Muscle of arm (tissue), 14 donors: Measurements from ENCODE around the gene CTF1. TPM values are rescaled to one million over a fixed set of nuclear protein-coding genes. Genes with fewer than 3 reads are reported as not detected.
"Not testable (repeated sequence)": the region's sequence is repeated elsewhere in the genome, so short reads cannot be mapped to it uniquely, and the experiment has no call there.

Experiments
- DNase-seq: peaks from one replicate; pipeline ENCODE4 v3.0.0-alpha.2; 2013
- long read RNA-seq, 11 donors: transcript quantifications; one replicate each; lab custom pipeline, GENCODE V29; 2026
- polyA plus RNA-seq, 12 donors: library from polyadenylated mRNA; unstranded; fragments of 120-200 nt; gene quantifications; one replicate each; pipeline ENCODE4 v1.2.1, GENCODE V29; 2013; ENCODE audit not compliant: insufficient read length in 12 of 12

Gene CTF1
- 10 to 100 TPM in 5 of 12 donors, 1 to 10 TPM in 5, not detected in 2; 8.7 to 15.7 (median 10.5) TPM for polyA plus RNA-seq
- long read RNA-seq, donor 1, partial matches to known transcripts = 0 of 1 reads
- long read RNA-seq, donor 1, other reads (novel, unspliced or antisense) = 0 of 1 reads
- long read RNA-seq, donor 2, partial matches to known transcripts = 0 of 4 reads
- long read RNA-seq, donor 2, other reads (novel, unspliced or antisense) = 0 of 4 reads
- long read RNA-seq, donor 3, partial matches to known transcripts = 0 of 2 reads
- long read RNA-seq, donor 3, other reads (novel, unspliced or antisense) = 0 of 2 reads
- long read RNA-seq, donor 4, partial matches to known transcripts = 0 of 1 reads
- long read RNA-seq, donor 4, other reads (novel, unspliced or antisense) = 0 of 1 reads
- long read RNA-seq, donor 5, transcript CTF1-201 (3 exons, 1,664 nt) = major isoform, 6 of 8 reads
- long read RNA-seq, donor 5, partial matches to known transcripts = 0 of 8 reads
- long read RNA-seq, donor 5, other reads (novel, unspliced or antisense) = 0 of 8 reads
- long read RNA-seq, donor 6, partial matches to known transcripts = 0 of 2 reads
- long read RNA-seq, donor 6, other reads (novel, unspliced or antisense) = 0 of 2 reads
- long read RNA-seq, donor 7, partial matches to known transcripts = 0 of 3 reads
- long read RNA-seq, donor 7, other reads (novel, unspliced or antisense) = 0 of 3 reads
- long read RNA-seq, donor 8, partial matches to known transcripts = 8 of 11 reads
- long read RNA-seq, donor 8, other reads (novel, unspliced or antisense) = 0 of 11 reads
- long read RNA-seq, donor 9, partial matches to known transcripts = 0 of 1 reads
- long read RNA-seq, donor 9, other reads (novel, unspliced or antisense) = 0 of 1 reads
- long read RNA-seq, donor 10, partial matches to known transcripts = 0 of 4 reads
- long read RNA-seq, donor 10, other reads (novel, unspliced or antisense) = 0 of 4 reads
- long read RNA-seq, donor 11, transcript CTF1-201 (3 exons, 1,664 nt) = major isoform, 5 of 5 reads
- long read RNA-seq, donor 11, partial matches to known transcripts = 0 of 5 reads
- long read RNA-seq, donor 11, other reads (novel, unspliced or antisense) = 0 of 5 reads

- DNase-seq = peak; percentile 91
These were observed at the start of gene CTF1 for GRCh38 chr16:30896261-30896888. CTF1 (plus strand) TSS chr16:30896614; CDS start chr16:30896644, 30 bp downstream.

GRCh38 chr16:30846649-30847402, 49.6 kb upstream of the CTF1 start:
- no peak for DNase-seq

- DNase-seq = no peak
These were observed 46.2 kb upstream of the CTF1 start for GRCh38 chr16:30850246-30850645.

DNA sequence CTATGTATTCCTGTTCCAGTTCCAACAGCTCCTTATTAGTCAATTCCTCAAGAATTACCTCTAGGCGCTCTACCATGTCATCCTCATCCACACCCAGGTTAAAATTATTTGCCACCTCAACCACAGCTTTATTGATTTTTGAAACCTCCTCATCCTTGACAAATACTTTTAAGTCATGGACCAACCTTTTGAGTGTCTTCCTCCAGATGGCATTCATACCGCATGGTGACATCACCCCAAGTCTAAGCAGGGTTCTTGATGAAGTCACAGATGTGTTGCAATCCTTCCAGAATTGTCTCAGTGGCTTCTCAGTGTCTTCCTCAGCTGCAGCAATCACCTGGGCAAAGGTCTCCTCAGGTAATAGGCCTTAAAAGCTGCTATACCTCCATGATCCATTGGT, 42.7 kb upstream of the CTF1 start:
- DNase-seq = no peak

DNA sequence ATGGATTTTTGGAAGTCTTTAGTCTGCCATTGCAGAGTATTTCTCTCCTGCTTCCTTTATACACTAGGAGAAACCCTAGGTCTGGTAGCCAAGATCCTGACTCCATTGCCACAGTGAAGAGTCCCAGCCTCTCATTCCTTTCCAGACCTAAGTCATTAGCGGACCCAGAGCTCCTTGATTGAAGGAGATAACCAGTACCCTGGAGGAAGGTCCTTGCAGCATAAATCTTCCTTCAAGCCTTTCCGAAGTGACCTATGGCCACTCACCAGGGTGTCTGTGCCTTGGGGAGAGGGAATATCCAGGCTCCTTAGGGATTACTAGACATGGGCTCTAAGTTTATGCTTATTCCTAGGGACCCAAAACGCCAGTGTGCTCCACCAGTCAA, 38.3 kb upstream of the CTF1 start:
- DNase-seq = no peak

- no peak for DNase-seq
These were observed 37.5 kb upstream of the CTF1 start for GRCh38 chr16:30858829-30859423.

DNA sequence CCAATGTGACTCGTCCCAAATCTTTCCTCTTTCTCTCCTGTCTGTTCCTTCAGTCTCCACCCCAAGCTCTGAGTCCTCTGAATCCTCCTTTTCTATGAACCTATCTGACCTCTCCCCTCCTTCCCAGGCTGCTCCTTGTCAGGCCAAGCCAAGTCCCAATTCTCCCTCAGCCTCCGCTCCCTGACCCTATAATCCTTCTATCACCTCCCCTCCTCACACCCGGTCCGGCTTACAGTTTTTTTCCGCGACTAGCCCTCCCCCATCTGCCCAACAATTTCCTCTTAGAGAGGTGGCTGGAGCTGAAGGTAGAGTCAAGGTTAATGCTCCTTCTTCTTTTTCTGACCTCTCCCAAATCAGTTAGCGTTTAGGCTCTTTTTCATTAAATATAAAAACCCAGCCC, 35.7 kb upstream of the CTF1 start:
- not testable (repeated sequence) for DNase-seq

DNA sequence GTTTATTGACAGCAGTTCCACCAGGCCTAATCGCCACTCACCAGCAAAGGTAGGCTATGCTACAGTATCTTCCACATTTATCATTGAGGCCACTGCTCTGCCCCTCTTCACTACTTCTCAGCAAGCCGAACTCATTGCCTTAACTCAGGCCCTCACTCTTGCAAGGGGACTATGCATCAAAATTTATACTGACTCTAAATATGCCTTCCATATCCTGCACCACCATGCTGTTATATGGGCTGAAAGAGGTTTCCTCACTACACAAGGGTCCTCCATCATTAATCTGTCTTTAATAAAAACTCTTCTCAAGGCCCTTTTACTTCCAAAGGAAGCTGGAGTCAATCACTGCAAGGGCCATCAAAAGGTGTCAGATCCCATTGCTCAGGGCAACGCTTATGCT, 33.2 kb upstream of the CTF1 start:
- DNase-seq = not testable (repeated sequence)

DNA sequence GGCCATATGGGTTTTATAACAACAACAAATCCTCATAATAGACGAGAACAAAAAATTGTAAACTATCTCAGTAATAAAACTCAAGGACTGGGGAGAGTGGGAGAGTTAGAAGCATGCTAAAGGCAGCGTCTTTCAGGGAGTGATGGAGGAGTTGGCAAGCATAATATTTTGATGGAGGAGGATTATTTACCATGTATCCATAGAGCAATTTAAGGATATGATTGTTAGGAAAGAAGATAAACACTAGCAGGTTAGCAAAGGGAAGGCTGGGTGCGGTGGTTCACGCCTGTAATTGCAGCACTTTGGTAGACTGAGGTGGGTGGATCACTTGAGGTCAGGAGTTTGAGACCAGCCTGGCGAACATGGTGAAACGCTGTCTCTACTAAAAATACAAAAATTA, 30.4 kb upstream of the CTF1 start:
- no peak for DNase-seq

DNA sequence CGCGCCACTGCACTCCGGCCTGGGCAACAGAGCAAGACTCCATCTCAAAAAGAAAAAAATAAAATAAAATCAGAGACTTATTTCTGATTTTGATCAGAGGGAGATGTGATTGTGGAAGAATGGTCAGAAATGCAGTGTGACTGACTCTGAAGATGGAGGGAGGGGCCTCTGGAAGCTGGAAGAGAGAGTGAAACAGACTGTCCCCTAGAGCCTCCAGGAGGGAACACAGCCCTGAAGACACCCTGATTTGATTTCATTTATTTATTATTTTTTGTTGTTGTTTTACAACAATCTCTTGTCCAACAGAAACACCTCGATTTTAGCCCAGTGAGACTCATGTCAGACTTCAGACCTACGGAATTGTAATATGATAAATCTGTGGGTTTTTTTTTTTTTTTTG, 28.7 kb upstream of the CTF1 start:
- no peak for DNase-seq

DNA sequence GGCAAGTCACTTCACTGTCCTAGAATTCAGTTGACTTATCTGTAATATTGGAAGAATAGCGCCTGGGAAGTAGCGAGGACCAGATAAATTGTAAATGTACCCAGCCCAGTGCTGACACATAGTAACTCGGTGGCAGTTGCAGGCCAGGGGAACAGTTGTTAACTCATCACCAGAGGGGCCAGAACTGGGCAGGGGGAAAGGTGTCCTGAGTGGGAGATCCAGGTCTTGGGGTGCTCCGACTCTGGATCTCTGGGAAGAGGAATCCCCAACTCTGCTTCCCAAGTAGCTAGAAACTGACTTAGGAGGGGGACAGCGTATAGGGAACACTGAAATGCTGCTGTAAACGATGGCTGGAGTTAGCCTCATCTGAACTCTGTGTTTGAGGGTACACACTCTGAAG, 25.5 kb upstream of the CTF1 start:
- DNase-seq = no peak

- no peak for DNase-seq
These were observed 22.1 kb upstream of the CTF1 start for GRCh38 chr16:30874244-30874820.

DNA sequence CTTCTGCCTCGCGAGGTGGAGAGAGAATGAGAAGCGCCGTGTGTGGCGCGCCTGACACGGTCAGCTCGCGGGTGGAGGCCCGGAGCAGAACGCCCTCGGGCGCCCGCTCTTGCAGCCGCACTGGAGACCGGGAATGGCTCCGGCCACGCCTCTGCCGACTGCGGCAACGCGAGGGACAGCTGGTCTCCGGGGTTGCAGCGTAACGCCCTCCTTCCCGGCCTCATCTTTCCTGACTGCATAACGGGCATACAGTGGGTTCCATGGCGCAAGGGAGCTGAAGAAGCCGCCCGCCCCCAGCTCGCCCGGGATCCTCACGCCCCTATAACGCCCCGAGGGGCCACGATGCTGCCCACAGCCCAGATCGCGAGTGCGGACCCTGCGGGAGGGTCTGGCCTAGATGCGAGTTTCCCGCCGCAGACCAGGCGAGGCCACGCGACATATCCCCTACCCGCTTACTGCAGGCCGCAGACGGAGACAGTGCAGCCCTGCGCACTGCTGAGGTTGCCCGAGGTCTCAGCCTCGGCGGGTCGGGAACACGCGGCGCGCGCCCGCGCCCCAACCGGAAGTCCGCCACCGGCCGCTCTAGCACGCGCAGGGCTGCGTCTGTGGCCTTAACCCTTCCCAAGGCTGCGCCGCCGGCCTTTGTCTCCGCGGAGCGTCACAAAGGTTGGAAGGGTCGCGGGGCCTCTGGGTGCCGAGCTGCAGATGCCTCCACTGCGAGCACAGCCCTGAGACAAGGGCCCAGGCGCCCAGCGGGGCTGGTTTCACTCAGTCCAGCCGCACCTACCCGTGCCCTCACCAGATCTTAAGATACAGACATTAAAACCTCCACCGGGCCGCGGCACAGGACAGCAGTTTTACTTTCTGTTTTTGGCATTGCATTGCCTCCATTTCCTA, 21.3 kb upstream of the CTF1 start:
- DNase-seq = peak; percentile 92

DNA sequence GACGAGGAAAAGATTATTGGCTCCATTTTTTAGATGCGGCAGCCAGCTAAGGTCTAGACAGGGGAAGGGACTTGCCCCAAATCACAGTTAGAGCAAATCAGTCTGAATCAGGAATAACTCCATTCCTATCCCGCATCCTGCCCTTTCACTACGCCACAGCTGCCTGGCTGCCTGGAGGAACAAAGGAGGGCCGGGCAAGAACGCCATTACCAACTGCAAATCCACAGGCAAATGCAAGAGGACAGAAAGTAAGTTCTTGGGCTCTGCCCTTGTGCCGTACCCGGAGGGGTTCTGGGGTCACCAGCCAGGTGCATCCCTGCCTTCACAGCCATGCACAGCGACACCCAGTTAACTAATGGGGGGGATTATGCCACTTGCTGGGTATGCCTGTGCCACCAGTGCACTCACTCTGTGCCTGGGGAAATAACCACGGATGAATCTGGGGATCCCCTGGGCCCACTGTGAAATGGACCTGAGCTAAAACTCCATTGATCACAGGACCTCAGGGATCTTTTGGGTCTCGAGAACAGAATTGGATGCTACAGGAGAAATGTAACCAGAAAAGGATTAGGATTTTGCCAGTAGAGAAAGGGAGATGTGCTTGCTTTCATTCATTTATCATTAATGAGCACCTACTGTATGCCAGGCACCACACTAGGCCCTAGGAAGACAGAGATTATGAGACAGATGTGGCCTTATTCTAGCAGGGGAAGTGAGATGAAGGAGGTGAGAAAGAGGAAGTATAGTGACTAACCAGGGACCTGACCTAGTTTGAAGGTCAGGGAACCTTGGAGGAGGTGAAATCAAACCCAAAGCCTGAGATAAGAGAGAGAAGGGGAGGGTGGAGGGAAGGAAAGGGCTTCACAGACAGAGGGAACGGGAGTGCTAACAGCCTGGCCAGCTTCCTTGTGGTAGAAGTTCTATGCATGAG, 20.3 kb upstream of the CTF1 start:
- DNase-seq = no peak

GRCh38 chr16:30876867-30877266, 19.5 kb upstream of the CTF1 start:
- no peak for DNase-seq

DNA sequence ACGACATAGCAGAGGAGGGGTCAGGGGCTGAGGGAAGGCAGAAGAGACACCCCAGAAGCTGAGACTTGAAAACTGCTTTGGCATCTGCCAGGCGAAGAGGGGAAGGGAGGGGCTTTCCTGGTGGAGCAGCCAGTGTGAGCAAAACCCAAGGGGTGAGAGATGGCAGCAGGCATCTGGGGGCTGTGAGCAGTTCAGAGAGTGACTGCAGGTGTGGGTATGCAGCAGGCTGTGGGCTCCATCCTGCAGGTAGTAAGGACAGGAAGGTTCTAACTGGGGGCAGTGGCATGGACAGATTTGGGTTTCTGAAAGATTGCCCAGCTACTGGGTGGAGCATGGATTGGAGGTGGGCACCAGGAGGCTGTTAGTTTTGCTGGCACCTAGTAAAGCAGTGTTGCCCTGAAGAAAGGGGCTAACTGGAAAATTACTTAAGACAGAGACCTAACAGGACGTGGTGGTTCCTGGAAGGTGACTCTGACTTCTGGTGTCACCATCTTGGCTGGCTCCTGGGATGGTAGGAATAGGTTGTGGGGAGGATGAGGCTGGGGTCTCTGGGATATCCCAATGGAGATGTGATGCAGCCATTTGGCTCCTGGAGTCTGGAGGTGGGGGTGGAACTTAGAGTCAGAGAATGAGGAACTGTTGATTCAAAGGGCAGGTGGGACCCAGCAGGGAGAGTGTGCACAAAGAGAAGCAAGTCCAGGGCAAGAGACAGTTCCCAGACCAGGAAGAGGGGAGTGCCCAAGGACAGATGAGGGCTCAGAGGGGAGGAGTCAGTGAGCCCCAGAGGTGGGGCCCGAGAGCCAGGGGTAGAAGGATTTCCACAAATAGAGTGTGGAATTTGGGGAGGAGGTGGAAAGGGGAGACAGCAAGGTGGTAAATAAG, 13.7 kb upstream of the CTF1 start:
- DNase-seq = no peak

- DNase-seq = no peak
These were observed 11.7 kb upstream of the CTF1 start for GRCh38 chr16:30884760-30885159.
